Measurements from ENCODE around the gene C1orf21. TPM values are rescaled to one million over a fixed set of nuclear protein-coding genes. Genes with fewer than 3 reads are reported as not detected.

The C1orf21 gene
- total and polyA plus RNA-seq, 8 donors: 4.1 to 13.9 (median 7.7) TPM

DNA sequence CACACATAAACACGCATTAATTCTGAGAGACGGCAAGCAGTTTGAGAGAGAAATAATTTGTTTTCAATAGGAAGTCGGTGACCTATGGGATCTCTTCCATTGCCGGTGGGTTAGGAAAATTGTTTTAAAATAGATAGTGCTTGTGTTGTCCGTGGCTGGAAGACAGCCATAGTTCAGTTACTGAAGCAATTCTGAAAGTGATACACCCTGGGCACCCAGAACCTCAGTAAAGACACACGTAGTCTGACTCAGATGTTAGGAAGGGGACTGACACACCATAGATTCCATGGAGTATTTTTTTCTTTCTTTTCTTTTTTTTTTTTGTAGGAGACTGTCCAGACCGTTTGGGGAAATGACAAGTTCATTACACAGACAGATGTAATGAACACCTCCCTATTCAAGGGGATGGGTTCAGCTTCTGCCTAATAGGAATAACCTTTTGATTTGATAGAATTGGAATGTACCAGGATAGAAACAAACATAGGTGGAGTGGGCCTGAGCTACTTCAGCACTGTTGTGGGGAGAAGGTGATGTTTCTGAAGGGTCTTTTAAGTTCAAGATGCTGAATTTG, 1.6 kb downstream of the C1orf21 start:
- Histone ChIP-seq H3K9me3 (no peaks in the 10 kb centered on the region), H3K36me3 (no peaks in the 10 kb centered on the region), H3K27ac (peak overlapping the region in 1 of 4 donors; percentile 77), H3K4me1 (no peaks in the 10 kb centered on the region), H3K4me3 (peak overlapping the region; percentile 60 to 92 (median 78)), H3K27me3 (no peaks in the 10 kb centered on the region)
- TF ChIP-seq, protein P1, sequence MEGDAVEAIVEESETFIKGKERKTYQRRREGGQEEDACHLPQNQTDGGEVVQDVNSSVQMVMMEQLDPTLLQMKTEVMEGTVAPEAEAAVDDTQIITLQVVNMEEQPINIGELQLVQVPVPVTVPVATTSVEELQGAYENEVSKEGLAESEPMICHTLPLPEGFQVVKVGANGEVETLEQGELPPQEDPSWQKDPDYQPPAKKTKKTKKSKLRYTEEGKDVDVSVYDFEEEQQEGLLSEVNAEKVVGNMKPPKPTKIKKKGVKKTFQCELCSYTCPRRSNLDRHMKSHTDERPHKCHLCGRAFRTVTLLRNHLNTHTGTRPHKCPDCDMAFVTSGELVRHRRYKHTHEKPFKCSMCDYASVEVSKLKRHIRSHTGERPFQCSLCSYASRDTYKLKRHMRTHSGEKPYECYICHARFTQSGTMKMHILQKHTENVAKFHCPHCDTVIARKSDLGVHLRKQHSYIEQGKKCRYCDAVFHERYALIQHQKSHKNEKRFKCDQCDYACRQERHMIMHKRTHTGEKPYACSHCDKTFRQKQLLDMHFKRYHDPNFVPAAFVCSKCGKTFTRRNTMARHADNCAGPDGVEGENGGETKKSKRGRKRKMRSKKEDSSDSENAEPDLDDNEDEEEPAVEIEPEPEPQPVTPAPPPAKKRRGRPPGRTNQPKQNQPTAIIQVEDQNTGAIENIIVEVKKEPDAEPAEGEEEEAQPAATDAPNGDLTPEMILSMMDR (IDR thresholded peaks at IDR 0.05): no peak
- intact Hi-C loops (cut with DNase I): no loop called here
- ATAC-seq: peak in 2 of 4 donors; percentile 7 to 29
- no peak for DNase-seq
- no peak for FAIRE-seq
- WGBS, 2 donors: 2% methylated on average over 7 of the region's 7 CpGs

DNA sequence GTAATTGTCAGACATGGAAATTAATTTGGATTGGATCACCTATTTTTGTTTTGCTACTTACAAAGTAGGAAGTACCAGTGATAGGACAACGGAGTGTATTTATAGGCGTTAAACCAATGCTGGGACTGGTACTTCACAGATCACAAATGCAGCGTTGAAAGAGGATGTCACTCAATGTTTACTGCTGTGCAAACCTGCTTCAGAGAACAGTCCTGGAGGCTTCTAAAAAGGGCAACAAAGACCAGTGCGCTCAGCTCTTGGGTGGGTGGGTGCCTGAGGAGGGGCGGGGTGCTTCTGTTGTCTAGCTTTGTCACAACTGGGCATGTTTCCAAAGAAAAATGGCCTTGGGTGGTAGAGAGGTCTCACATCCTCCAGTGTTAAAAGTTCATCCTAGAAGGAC, 2.1 kb downstream of the C1orf21 start:
- no peak for DNase-seq

DNA sequence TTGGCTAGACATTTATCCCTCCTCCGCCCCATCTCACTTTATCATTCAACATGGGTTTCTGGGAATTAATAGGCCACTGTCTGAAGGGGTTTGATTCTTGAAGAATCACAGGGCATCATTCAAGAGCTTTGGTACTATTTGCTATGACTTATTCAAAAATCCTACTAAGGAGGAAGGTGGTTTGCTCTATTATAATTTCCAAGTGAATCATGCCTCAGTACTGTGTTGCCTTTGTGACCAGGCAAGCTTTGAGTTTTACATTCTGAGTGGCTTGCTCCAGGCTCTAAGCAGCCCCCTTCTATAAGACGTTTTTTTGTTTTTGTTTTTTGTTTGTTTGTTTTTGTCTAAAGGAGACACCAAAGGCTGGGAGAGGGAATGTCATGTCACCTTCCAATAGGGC, 2.6 kb downstream of the C1orf21 start:
- no peaks in the 10 kb centered on the region for H3K36me3 ChIP-seq
- WGBS, 2 donors: 63 to 78% methylated on average over 2 of the region's 2 CpGs
- no peaks in the 10 kb centered on the region for H3K4me1 ChIP-seq
- H3K27me3 ChIP-seq: no peaks in the 10 kb centered on the region
- no peak for DNase-seq
- no peak for FAIRE-seq
- ATAC-seq: no peak
- H3K9me3 ChIP-seq: no peaks in the 10 kb centered on the region
- no peak overlapping the region for H3K4me3 ChIP-seq
- no peak overlapping the region for H3K27ac ChIP-seq
- TF ChIP-seq, protein P1 (IDR thresholded peaks at IDR 0.05): no peak
- intact Hi-C loops (cut with DNase I): no loop called here

More for the DNA sequence above, 2.1 kb downstream of the C1orf21 start:
- intact Hi-C loops (cut with DNase I): no loop called here
- no peak for FAIRE-seq
- TF ChIP-seq, protein P1 (IDR thresholded peaks at IDR 0.05): no peak
- 49 to 59% methylated on average over 5 of the region's 5 CpGs for WGBS, 2 donors
- ATAC-seq: no peak
- Histone ChIP-seq H3K27me3 (no peaks in the 10 kb centered on the region), H3K27ac (no peak overlapping the region), H3K4me3 (no peak overlapping the region), H3K36me3 (no peaks in the 10 kb centered on the region), H3K4me1 (no peaks in the 10 kb centered on the region), H3K9me3 (no peaks in the 10 kb centered on the region)

DNA sequence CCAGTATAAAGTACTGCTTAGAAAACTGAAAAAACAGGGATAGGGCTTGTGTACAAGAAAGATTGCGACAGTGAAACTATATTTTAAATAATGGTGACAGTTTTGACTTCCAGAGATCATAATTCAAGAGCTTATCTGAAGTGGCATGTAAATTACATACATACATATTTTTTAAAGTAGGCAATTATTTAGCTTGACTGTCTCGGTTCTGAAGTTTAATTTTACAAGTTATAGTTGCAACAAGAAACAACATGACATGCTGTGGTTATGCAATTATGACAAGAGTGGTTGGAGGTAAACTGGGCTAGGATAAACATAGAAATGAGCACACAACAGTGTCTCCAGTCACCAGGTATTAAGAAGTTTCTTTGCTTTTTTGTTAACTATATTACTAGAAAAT, 4.1 kb downstream of the C1orf21 start:
- DNase-seq: no peak
- Histone ChIP-seq H3K4me1 (no peaks in the 10 kb centered on the region), H3K36me3 (no peaks in the 10 kb centered on the region), H3K27ac (no peak overlapping the region), H3K4me3 (no peak overlapping the region), H3K9me3 (no peaks in the 10 kb centered on the region), H3K27me3 (no peaks in the 10 kb centered on the region)
- no peak for ATAC-seq
- TF ChIP-seq, protein P1 (IDR thresholded peaks at IDR 0.05): no peak
- 67 to 72% methylated on average over 2 of the region's 2 CpGs for WGBS, 2 donors
- intact Hi-C loops (cut with DNase I): no loop called here
- FAIRE-seq: no peak

DNA sequence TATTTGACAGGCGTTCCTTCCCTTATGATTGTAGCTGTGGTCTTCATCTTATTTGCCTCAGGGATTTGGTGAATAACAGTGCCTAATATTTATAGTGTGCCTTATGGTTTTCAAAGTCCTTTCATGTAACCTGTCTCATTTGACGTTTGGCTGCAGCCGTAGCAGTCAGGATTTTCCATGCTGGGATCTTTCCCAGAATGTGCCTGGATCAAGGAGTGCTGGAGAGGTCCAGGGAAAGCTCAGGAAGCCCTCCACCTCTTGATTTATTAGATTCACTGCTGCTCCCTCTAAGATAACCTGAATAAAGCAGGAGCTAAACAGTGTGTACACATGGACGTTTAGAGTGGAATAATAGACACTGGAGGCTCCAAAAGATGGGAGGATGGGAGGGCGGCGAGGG, 5.2 kb downstream of the C1orf21 start:
- FAIRE-seq (no peak), DNase-seq (no peak), ATAC-seq (no peak)
- intact Hi-C loops (cut with DNase I): no loop called here
- WGBS, 2 donors: 83 to 86% methylated on average over 6 of the region's 6 CpGs
- Histone ChIP-seq H3K27ac (no peak overlapping the region), H3K36me3 (no peaks in the 10 kb centered on the region), H3K4me1 (no peaks in the 10 kb centered on the region), H3K9me3 (no peaks in the 10 kb centered on the region), H3K27me3 (no peaks in the 10 kb centered on the region), H3K4me3 (no peak overlapping the region)
- TF ChIP-seq, protein P1 (IDR thresholded peaks at IDR 0.05): no peak
